H1 (cell line): ENCODE data around the gene MYF5. TPM values are rescaled to one million over a fixed set of nuclear protein-coding genes. Genes with fewer than 3 reads are reported as not detected.

Experiments used
- CTBP2 ChIP-seq: IDR thresholded peaks from 2 replicates; pipeline ENCODE4 v1.7.0; 2011; ENCODE audit warnings: borderline replicate concordance, mild to moderate bottlenecking, moderate library complexity, mixed read lengths, low read length; ENCODE audit not compliant: insufficient read depth, insufficient read length
- EP300 ChIP-seq, 2 experiments: IDR thresholded peaks; 1 replicate in 1 of 2; 2 replicates in 1 of 2; pipeline ENCODE4 v1.6.1; 2011 to 2012; ENCODE audit warnings: low read depth in 2 of 2, low read length in 2 of 2, mild to moderate bottlenecking in 2 of 2, borderline replicate concordance in 1 of 2, inconsistent platforms in 1 of 2, moderate library complexity in 1 of 2
- HDAC2 ChIP-seq, 2 experiments: fragments of 300-600 bp in 1 of 2; sonication (generic) in 1 of 2; IDR thresholded peaks; 2 replicates each; pipeline ENCODE4 v1.6.1; 2011 to 2012; ENCODE audit warnings: low read depth in 2 of 2, low read length in 2 of 2, mild to moderate bottlenecking in 2 of 2, moderate library complexity in 2 of 2, borderline replicate concordance in 1 of 2, inconsistent platforms in 1 of 2
- HDAC6 ChIP-seq: IDR thresholded peaks from one replicate; pipeline ENCODE4 v1.7.1; 2012; ENCODE audit warnings: low read depth, mild to moderate bottlenecking, inconsistent platforms, low read length, moderate library complexity
- PHF8 ChIP-seq: fragments of 200-600 bp; sonication (generic); conservative IDR thresholded peaks from 2 replicates; pipeline ENCODE4 v1.7.1; 2012; ENCODE audit warnings: low read depth, mild to moderate bottlenecking, inconsistent platforms, low read length, moderate library complexity
- SP1 ChIP-seq: IDR thresholded peaks from 2 replicates; pipeline ENCODE4 v1.6.1; 2011; ENCODE audit warnings: low read depth, low read length
- SP4 ChIP-seq: IDR thresholded peaks from 2 replicates; pipeline ENCODE4 v1.6.1; 2012; ENCODE audit warnings: low read length, inconsistent platforms
- SRF ChIP-seq: IDR thresholded peaks from 2 replicates; pipeline ENCODE4 v1.6.1; 2011; ENCODE audit warnings: mild to moderate bottlenecking, low read depth, low read length, moderate library complexity
- polyA plus RNA-seq, 7 experiments: library from polyadenylated mRNA; depleted of rRNA in 3 of 7; stranded (reverse) in 5 of 7; unstranded in 2 of 7; fragments of >200 nt in 5 of 7; fragments of 200-250 nt in 2 of 7; gene quantifications; 1 replicate in 5 of 7; 2 replicates in 1 of 7; 4 replicates in 1 of 7; pipeline versions ENCODE4 v1.2.1 to v1.2.3, GENCODE V29; 2011 to 2013; ENCODE audit warnings: missing spikeins in 2 of 7, mixed read lengths in 2 of 7
- total RNA-seq: library from RNA; stranded (reverse); fragmentation: NEBNext Ultra II Directional; extraction: Animal tissue kit (Norgen Biotek cat#: 25700); gene quantifications from 2 replicates; pipeline ENCODE4 v1.2.1, GENCODE V29; 2021
- TF ChIP-seq, protein P1 (sequence below): fragments of 300-600 bp; sonication (generic); IDR thresholded peaks from 2 replicates; pipeline ENCODE4 v1.7.1; 2012; ENCODE audit warnings: low read length, moderate library complexity, mild to moderate bottlenecking, inconsistent platforms; ENCODE audit not compliant: insufficient replicate concordance

The MYF5 gene
- total and polyA plus RNA-seq, 2 of the 8 experiments (the other 6 are each of a cell fraction or from before 2014, with no cell fraction given): 0.09 TPM; not detected in 1

DNA sequence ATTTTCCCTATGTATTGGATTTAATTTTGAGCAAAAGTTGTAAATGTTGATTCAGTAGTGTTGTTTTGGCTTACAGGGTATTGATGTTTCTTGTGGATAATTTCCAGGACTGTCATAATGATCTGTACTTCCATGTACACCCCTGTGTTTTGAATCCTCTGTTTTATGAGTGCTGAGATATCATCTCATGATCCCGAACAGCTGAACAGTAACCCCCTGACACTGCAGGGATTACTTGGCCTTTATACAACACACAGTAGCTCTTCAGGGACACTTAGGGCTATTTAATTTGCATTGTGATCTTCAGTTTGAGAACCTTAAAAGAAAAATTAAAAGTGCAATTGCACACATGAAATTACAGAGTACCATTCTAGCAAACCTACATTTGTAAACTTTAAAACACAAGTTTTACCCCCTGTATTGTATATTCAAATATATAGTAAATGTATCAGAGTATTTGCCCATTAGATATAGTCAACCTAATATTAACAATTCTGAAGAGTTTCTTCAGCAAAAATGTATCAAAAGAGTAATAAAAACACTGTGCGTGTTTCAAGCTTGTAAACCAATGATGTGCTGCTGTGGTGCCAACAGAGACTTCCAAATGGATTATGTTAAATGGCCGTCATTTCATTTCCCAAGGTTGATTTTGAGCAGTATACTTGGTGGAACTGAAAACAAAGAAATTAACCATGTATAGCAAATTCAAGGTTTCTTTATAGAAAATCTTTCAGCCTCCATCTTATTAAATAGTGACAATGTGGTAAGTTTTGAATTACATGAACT lies 37.2 kb upstream of the MYF5 start (continued):
- TF ChIP-seq, protein P1, sequence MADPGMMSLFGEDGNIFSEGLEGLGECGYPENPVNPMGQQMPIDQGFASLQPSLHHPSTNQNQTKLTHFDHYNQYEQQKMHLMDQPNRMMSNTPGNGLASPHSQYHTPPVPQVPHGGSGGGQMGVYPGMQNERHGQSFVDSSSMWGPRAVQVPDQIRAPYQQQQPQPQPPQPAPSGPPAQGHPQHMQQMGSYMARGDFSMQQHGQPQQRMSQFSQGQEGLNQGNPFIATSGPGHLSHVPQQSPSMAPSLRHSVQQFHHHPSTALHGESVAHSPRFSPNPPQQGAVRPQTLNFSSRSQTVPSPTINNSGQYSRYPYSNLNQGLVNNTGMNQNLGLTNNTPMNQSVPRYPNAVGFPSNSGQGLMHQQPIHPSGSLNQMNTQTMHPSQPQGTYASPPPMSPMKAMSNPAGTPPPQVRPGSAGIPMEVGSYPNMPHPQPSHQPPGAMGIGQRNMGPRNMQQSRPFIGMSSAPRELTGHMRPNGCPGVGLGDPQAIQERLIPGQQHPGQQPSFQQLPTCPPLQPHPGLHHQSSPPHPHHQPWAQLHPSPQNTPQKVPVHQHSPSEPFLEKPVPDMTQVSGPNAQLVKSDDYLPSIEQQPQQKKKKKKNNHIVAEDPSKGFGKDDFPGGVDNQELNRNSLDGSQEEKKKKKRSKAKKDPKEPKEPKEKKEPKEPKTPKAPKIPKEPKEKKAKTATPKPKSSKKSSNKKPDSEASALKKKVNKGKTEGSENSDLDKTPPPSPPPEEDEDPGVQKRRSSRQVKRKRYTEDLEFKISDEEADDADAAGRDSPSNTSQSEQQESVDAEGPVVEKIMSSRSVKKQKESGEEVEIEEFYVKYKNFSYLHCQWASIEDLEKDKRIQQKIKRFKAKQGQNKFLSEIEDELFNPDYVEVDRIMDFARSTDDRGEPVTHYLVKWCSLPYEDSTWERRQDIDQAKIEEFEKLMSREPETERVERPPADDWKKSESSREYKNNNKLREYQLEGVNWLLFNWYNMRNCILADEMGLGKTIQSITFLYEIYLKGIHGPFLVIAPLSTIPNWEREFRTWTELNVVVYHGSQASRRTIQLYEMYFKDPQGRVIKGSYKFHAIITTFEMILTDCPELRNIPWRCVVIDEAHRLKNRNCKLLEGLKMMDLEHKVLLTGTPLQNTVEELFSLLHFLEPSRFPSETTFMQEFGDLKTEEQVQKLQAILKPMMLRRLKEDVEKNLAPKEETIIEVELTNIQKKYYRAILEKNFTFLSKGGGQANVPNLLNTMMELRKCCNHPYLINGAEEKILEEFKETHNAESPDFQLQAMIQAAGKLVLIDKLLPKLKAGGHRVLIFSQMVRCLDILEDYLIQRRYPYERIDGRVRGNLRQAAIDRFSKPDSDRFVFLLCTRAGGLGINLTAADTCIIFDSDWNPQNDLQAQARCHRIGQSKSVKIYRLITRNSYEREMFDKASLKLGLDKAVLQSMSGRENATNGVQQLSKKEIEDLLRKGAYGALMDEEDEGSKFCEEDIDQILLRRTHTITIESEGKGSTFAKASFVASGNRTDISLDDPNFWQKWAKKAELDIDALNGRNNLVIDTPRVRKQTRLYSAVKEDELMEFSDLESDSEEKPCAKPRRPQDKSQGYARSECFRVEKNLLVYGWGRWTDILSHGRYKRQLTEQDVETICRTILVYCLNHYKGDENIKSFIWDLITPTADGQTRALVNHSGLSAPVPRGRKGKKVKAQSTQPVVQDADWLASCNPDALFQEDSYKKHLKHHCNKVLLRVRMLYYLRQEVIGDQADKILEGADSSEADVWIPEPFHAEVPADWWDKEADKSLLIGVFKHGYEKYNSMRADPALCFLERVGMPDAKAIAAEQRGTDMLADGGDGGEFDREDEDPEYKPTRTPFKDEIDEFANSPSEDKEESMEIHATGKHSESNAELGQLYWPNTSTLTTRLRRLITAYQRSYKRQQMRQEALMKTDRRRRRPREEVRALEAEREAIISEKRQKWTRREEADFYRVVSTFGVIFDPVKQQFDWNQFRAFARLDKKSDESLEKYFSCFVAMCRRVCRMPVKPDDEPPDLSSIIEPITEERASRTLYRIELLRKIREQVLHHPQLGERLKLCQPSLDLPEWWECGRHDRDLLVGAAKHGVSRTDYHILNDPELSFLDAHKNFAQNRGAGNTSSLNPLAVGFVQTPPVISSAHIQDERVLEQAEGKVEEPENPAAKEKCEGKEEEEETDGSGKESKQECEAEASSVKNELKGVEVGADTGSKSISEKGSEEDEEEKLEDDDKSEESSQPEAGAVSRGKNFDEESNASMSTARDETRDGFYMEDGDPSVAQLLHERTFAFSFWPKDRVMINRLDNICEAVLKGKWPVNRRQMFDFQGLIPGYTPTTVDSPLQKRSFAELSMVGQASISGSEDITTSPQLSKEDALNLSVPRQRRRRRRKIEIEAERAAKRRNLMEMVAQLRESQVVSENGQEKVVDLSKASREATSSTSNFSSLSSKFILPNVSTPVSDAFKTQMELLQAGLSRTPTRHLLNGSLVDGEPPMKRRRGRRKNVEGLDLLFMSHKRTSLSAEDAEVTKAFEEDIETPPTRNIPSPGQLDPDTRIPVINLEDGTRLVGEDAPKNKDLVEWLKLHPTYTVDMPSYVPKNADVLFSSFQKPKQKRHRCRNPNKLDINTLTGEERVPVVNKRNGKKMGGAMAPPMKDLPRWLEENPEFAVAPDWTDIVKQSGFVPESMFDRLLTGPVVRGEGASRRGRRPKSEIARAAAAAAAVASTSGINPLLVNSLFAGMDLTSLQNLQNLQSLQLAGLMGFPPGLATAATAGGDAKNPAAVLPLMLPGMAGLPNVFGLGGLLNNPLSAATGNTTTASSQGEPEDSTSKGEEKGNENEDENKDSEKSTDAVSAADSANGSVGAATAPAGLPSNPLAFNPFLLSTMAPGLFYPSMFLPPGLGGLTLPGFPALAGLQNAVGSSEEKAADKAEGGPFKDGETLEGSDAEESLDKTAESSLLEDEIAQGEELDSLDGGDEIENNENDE: no peak
- TF ChIP-seq HDAC6 (no peak), SP4 (no peak), SP1 (no peak), CTBP2 (no peak), SRF (no peak), EP300 (IDR thresholded peaks at IDR 0.05; ENCODE audit: borderline replicate concordance in 1 of 2, low read depth in 2 of 2, low read length in 2 of 2) (no peak), PHF8 (no peak), HDAC2 (IDR thresholded peaks at IDR 0.05; ENCODE audit: borderline replicate concordance in 1 of 2, low read depth in 2 of 2, low read length in 2 of 2) (no peak)
